NCI-H345 treated with DMSO at 0.1 percent for 48 hours (cell line): ENCODE data around the gene SINHCAF.

Experiments used
- DNase-seq: peaks from one replicate; lab custom pipeline; 2025; ENCODE audit not compliant: unreplicated experiment; lab: John Stamatoyannopoulos, UW

The SINHCAF gene

DNA sequence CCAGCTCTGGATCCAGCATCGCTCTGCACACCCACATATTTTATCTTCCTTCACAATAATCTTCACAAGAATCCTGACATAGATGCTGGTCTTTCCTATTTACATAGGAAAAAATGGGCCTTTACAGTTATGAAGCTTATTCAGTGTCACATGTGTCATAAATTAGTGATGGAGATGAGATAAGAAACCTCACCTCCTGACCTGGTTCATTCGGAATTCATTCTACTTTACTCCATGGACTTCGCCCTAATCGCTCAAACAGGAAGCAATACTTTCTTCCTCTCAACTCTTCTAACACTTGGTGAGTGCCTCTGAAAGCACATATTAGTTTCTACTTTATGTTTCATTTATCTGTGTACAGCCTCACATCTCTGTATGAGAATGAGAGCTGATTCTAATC lies 12.0 kb upstream of the SINHCAF start:
- no peak for DNase-seq

DNA sequence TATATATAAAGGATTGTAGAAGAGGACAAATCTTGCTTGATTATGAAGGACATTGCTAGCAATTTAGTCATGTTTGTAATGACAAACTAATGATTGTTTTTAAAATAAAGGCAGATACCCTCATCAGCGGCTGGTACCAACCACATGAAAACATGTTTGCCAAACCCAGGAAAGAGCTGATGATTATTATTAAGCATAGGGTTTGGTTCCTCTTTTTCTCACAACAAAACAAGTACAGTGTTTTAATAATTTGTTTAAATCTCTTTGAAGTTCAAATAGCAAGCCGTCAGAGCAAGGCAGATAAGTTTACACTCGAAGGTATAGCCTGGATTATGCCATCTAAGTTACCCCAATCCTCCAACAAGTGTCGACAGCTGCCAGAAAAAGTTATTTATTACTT lies 5.3 kb upstream of the SINHCAF start:
- no peak for DNase-seq

DNA sequence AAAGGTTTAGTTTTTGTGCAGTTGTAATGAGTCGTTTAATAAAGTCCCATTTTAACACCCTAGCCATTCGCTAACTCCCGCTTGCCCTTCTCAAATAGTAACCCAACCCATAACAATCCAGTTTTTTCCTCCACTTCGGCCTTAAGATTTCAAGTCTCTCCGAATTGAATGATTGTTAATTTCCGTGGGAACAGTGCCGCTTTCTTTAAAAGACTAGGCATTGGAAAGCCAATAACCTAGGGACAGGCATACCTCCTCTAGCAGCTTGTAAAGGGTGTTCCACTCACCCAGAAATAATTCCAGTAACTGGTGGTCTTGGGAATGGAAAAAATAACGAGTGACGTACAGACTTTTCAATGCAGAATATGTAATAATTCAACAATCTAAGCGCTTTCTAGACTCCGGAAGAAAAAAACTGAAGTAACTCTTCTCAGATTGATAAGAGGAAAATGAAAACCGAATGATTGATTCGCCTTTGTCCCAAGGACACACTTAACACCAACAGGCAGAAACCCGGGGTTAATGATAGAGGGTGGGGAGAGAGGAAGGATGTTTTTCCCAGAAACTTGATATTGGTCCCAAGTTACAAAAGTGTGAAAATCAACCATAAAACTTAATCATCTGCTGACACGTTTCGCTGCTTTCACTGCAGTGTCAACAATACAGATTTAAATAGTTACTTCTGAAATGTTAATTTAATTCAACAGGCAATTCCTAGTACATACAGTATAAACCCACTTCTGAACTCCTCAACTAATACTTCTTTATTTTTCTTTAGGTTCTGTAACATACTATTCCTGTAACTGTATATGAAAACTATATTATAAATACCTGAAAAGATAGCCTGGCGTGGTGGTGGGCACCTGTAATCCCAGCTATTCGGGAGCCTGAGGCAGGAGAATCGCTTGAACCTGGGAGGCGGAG lies 1.0 kb upstream of the SINHCAF start:
- no peak for DNase-seq

DNA sequence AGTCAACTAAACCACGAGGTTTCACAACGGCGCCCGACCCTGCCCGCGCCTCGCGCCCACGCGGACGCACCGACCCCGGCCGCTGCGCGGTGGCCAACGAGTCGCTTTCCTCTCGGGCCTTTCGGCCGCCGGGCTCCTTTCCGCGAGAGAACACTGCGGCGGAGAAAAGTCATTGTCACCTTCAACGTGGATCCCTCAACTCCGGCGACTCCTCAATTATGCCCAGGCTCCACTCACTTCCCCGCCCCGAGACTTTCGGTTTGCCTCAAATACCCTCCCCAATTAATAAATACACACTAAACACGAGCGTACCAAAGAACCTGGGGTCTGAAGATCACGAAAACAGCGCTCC lies 450 bp downstream of the SINHCAF start:
- DNase-seq, result no peak

DNA sequence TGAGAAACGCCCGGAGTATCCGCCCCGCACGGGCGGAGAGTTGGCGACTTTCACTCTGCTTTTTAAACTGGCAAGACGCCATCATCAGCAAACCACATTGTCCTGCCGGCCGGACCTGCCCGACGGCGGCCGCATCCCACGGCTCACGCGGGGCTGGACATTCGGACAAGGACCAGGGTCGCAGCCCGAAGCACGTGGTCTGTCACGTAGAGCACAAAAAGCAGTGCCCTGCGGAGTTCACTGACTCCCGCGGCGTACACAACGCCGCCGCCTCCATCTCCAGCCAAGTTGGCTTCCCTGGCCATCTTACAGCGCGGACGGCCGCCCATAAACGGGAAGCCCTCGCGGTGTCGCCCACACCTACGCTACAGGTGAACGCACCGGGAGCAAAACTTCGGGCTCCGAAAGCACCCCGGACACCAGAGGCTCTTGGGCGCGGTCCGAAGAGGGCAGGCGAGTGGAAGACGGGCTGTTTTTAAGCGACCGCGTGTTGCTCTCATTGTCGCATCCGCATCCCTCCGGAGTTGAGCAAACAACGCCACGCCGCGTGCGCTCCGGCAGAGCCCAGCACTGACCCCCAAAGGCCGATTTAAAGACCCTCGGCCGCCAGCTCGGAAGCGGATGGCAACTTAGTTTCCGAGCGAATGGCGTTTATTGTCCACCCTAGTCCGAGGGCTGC lies 966 bp downstream of the SINHCAF start:
- DNase-seq, result peak; percentile 35

DNA sequence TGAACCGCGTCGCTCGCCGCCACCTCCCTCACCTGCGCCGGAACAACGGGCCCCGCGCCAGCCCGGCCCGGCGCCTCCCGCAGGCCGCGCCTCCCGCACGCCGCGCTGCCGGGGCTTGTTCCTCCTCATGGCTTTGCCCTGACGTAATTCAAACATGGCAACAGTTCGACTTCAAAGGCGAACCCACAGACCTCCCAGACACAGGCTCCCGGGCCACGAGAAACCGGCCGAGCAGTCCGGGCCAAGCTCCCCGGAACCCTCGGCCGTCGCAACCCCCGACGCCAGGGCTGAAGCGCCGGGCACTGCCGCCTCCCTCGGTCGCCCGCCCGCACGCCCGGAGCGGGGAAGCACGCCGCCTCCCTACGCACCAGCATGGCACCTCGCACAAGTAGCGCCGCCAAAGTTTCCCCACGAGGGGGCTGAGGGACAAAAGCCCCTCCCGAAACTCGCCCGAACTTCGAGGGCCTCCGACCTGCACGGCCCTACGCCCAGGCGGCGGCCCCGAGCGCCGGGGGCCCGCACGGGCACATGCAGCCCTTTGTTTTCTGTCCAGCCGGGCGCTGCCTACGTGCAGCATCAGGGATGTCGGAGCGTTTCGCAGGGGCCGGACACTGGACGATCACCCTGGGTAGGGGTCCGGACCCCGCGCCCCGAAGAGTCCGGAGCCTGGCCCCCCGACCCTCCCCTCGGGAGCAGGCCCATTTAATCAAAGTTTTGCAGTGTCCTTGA lies 1.7 kb downstream of the SINHCAF start:
- DNase-seq, result peak; percentile 24

DNA sequence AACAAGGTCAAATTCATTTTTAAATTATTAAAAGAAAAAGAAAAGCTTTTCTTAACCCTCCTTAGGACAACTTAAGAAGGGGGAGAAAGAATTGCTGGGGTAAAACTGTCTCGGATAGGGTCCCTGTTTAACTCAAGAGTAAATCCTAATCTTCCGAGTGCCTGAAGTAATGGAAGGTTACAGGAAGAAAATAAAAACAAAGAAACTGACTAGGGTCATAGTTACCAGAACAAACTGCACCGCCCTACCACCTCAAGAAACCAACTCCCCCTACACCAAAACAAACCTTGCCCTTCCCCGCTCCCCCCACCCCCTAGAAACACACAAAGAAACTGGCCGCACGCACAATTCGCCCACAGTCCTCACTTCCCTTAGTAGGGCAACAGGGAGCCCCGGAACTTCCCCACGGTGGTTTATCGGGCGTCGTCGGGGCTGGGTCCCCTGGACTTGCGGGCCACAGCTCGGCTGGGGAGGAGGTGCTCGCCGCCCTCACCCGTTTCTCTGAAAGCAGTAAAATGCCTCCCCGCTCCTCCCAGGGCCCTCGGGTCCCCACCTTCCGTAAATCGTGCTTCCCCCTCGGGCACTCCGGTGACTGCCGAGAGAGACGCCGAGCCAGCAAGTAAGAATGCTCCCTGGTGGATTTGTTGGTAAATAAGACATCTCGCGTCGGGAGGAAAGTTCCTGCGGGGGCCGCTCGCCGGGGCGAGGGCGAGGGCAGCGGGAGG lies 2.4 kb downstream of the SINHCAF start:
- no peak for DNase-seq

DNA sequence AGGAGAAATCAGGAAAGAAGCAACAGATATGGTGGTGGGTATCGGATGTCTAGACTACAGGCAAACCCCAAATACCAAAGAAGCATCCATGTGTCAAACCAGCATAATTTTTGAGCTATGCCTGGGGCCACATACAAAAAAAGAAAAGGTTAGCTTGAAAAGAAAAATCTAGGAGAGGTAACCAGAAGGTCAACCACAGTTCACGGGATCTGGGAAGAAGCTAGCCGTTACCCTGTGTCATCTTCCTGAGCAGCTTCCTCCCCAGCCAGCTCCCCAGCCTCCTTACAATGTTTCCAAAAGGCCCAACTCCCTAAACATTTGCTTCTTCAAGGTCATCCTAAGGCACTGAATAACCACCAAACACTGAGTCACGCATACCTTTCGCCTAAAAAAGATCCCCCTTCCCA lies 3.1 kb downstream of the SINHCAF start:
- DNase-seq, result no peak

DNA sequence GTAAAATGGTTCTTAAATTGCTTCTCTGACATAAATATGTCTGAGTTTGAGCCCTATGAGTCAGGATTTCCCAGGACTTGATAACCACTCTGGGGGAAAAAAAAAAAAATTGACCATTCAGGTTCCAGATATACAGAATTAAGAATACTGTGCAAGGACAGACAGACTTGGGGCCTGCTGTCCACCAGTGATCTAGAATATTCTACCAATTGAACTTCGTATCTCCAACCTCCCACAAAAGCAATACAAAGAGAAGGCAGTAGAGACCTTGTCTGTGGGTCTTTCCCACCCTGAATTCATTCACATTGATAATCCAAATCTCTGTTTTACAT lies 4.1 kb downstream of the SINHCAF start:
- no peak for DNase-seq

DNA sequence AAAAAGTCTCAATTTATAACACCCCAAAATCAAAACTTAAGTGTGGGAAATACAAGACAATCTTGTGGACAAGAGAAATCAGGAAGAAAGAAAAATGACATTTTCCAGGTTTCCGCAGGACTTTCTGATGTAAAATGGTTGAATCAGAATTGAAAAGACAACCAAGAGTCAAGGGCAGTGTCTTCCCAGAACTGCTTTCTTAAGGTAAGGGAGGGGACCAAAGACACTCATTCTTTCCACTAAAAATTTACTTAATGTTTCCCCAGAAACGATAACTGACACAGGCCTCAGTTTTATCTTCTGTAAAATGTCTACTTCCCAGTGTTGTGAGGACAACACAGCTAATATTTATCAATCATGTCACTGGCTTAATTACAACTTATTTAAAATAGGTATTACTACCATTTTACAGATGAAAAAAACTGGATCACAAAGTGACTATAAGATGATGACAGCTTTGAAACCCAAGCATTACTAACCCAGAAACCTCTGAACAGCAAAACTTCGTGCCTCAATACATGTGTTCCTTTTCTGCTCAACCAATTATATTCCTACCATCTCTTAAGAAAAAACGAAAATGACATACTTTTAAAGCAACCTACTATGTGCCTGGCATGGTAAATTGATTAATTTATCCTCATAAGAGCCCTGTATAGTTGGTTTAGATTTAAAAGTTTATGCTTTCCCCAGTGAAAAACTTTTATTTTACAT lies 4.6 kb downstream of the SINHCAF start:
- DNase-seq, result no peak

DNA sequence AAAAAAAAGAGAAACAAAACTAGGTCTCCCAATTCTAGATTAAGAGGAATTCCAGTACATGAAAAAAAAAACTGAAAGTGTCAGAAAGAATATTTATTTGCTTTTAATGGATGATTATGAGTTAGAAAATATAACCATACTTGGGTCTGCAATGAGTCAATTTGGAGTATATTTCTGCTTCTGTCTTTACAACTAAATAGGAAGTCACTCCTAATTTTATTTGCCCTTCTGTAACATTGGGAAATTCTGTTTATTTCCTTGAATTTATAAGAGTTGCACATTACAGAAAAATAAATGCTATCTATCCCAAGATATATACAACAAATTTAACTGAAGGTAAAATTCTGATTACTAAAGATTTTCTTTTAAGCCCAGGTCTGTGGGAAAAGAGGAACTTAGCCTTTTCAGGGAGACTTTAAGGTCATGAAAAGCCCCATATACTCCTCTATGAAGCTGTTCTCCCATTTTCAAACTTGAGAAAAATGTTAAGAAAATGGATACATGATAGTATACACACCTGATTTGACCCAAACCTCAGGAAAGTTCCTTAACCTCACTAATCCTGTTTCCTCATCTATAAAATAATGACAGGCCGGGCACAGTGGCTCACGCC lies 7.2 kb downstream of the SINHCAF start:
- no peak for DNase-seq

DNA sequence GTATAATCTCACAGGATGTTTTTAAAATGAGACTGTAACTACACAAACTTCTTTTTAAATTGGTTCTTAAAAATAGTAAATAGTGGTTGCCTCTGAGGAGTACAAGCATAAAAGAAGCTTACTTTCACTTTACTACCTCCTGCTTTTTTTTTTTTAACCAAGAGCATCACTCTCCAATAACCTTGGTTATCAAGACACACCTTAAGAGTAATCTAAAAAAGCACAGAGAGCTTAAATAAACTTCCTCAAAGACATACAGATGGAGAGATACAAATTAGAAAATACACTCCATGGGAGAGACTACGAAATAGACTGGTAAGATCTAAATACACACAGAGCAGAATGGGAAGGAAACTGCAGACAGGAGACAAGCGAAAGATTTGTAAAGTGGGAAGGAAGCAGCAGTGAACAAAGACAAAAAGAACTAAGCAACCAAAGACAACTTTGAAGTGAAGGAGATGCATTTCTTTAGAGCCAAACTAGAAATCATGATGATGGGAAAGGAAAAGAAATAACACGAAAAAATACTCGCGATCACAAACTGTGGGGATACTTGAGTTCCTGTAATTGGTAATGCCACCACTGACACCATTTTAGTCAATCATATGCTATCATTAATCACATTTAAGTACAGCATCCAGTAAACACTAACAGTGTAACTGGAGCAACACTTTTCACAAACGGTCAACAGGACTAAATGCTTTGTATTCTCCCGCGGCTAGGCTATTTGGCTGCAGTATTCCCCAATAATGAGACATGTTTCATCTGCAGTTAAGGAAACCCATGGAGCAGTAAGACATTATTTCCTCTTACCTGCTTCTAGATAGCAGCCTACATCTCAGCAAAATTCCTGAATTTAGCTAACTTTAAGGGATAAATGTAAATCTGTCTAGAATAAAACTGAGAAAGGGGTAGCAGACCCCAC lies 8.2 kb downstream of the SINHCAF start:
- no peak for DNase-seq

DNA sequence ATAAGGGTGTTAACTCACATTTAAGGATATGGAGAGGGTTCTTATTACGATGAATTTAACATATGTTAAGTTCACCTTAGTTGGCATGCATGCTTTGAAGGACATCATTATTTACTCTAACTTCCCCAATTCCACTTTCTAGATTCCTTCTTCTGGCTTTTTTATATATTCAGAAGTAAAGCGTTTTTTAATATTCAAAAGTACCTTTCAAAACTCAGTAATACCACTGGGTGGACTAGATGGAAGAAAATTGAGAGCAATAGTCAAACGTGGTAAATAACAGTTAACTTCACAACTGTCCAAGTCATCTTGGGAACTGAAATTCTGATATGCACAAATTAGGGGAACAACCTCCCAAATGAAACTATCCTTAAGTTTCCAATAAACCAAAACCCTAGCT lies 9.1 kb downstream of the SINHCAF start:
- DNase-seq, result no peak

DNA sequence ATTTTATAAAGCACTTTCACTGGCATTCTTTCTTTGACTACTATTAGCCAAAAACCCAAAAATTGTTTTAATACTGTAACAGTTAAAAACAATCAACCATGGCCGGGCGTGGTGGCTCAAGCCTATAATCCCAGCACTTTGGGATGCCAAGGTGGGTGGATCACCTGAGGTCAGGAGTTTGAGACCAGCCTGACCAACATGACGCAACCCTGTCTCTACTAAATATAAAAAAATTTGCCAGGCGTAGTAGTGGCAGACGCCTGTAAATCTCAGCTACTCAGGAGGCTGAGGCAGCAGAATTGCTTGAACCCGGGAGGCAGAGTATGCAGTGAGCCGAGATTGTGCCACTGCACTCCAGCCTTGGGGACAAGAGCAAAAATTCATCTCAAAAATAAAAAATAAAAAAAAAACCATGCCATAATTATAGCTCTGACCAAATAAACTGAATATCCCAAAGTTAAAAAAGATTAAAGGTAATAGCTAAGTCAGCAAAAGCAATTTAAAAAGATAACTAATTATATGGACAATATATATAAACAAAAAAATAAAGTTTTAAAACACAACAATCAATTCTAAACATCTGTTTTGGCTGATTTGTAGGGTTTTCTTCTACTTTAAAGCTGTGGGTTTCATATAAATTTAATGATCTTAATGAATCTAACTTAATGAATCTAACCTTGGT lies 10.0 kb downstream of the SINHCAF start:
- no peak for DNase-seq

DNA sequence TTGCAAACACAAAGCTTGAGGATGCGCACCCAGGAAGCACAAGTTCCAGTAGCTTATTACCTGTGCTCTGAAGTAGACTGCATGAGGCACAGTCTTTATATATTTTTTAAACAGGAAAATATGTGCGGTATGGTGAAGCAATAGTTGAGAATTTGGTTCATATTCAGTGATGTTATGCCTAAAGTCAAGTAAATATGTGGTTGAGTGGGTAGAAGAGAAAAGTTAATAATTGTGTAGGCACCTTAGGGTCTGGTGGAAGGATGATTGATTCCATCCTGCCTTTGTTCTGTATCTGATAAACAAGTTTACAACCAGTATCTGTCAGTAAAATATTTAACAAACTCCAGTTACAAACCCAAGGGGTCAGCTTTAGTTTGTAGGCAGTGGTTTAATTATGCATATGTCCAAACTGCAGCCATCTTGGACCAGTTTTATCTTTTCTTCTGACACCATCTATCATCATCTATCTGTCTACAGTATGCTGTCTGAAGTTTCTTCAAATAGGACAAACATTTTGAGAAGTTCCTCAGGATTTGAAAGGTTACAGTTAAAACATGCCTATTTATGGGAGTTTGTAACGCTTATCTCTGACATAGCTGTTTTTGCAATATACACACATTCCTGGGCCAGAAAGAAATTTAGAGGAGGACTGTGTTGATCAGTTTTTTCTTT lies 10.8 kb downstream of the SINHCAF start:
- DNase-seq, result no peak

DNA sequence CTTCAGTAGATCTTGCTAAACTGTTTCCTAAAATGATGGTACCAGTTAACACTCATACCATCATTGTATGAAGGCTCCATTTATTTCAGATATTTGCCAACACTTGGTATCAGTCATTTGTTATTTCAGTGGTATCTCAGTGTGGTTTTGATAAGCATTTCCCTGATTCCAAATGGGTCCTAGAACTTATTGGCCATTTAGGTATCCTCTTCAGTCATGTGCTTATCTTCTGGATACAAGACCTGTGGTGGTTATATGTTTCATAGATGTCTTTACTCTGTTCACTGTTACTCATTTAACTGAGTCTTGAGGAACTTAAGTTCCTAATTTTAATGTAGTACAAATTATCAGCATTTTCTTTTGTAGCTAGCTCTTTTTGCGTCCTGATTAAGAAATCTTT lies 13.5 kb downstream of the SINHCAF start:
- DNase-seq, result no peak

DNA sequence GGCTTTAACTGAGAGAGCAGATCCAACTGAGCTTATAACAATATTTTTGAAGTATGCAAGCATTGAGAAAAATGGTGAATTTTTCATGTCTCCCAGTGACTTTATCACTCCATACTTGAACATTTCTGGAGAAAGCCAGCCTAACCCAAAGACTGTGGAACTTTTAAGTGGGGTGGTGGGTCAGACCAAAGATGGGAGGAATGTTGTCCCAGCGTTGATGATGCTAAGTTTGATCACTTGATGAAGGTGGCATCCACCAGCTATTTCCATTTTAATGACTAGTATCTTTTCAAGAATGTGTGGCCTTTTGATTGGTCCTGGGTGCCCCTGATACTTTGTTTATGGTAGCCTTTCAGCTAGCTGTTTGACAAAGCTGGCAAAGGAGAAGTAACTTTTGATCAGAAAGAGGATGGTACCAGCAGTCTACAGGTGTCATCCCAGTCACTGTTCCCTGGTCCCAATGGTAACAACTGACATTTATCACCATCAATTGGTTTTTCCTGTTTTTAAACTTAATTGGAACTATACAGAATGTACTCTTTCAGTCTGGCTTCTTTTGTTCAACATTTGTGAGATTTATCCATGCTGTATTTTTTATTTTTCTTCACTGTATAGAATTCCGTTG lies 14.2 kb downstream of the SINHCAF start:
- DNase-seq, result no peak

DNA sequence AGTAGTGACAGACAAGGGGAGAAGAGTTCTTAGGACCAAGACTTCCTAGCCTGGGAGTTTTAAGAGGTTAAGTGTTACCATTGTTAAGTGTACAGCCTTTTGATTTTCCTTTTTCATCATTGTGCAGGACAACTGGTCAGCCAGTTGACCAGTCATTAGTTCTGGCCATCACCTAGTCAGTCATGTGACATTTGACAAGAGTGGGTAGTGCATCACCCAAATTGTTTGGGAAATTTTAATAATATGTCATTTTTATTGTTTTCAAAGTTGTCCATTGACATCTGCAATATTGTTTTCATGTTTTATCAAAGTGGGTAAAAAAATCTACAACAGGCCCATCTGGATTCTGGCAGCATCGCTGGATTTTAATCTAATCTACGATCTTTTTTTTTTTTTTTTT lies 15.5 kb downstream of the SINHCAF start:
- DNase-seq, result no peak
